Activated T-helper 17 cell treated with anti-CD3 and anti-CD28 coated beads, Interleukin-2, amount 50 U/mL, for 72 hours (primary cell): ENCODE results near the gene ENTPD8. TPM values are rescaled to one million over a fixed set of nuclear protein-coding genes. Genes with fewer than 3 reads are reported as not detected.
"Not testable (repeated sequence)": the region's sequence is repeated elsewhere in the genome, so short reads cannot be mapped to it uniquely, and the experiment has no call there.

ENCODE experiments used
- ATAC-seq: fragments of 150-1000 bp; cut with Tn5 transposase; replicated peaks from 2 replicates; pipeline ENCODE4 v1.10.0; 2021; ENCODE audit warnings: mild to moderate bottlenecking, moderate library complexity
- H3K27ac Mint-ChIP-seq: one replicate; pipeline ENCODE4 v1.8.0; 2022; ENCODE audit warnings: mixed read lengths
- H3K27me3 Mint-ChIP-seq: one replicate; pipeline ENCODE4 v1.8.0; 2022; ENCODE audit warnings: mixed read lengths
- H3K36me3 Mint-ChIP-seq: one replicate; pipeline ENCODE4 v1.8.0; 2022; ENCODE audit warnings: low read depth, mild to moderate bottlenecking, mixed read lengths
- H3K4me1 Mint-ChIP-seq: one replicate; pipeline ENCODE4 v1.8.0; 2022; ENCODE audit warnings: mixed read lengths
- H3K4me3 Mint-ChIP-seq: one replicate; pipeline ENCODE4 v1.8.0; 2022; ENCODE audit warnings: mild to moderate bottlenecking, mixed read lengths
- H3K9me3 Mint-ChIP-seq: one replicate; pipeline ENCODE4 v1.8.0; 2022; ENCODE audit warnings: mixed read lengths
- total RNA-seq, 2 donors: library from RNA; stranded (reverse); gene quantifications; one replicate each; pipeline ENCODE4 v1.2.3, GENCODE V29; 2022

Gene ENTPD8
- total RNA-seq, 2 donors from 2014 or later: not detected

DNA sequence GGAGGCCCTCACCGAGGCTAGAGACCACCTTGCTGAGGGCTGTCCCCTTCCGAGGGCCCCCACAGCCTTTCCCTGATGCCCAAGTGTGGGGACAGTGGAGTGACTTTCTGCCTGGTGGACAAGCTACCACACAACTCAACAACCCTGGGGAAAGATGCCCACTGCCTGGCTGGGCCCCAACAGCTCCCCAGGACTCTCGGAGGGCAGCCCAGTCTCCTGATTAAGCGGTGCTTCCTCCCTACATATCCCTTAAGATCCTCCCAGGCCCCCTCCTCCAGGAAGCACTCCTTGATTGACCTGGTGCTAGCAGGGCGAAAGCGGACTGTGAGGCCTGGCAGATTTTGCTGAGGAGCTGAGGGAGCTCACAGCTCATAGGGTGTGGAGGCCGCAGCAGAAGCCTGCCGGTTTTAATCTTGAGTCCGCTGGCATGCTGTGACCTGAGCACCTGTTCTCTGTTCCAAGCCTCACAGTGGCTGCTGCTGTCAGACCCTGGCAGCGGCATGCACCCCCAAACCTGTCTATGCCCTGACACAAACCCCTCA is 15.8 kb upstream of the ENTPD8 start:
- Mint-ChIP-seq H3K4me1 (no peaks in the 10 kb centered on the region), H3K36me3 (peaks cover 14% of the 10 kb centered on the region), H3K9me3 (no peaks in the 10 kb centered on the region), H3K4me3 (no peak overlapping the region), H3K27ac (no peak overlapping the region), H3K27me3 (no peaks in the 10 kb centered on the region)
- no peak for ATAC-seq

DNA sequence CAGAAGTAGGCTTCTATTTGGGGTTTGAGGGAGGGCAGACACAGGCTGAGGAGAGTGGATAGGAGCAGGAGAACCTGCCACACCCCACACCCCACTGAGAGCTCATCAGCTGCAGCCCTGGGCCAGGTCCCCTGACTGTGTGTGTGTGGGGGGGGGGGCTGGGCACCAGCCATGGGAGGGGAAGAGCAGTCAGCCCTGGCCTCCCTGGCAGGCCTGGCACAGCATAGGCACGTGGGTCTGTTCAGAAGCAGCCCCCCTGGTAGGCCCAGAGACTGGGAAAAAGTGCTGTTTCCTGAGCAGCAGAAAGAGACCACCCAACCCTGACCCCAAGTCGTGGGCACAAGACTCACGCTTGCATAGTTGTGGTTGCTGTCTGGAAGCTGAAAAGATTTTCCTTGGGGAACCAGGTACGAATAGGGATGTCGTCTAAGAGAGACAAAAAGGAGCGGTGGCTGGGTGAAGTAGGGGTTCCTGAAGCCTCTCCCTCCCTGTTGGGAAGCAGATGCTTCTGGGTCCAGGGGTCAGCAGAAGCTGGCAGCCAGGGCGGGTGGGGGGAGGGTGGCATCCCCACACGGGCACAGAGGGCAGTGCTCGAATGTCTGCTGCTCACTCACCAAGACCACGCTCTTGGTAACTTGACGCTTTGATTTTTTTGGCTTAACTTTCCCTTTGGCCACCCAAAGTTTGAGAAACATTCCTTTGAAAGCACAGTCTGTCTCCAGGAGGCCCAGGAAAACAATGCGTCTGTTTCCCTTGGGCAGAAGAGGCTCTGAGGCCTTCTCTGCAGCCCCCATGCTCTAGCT is 15.1 kb upstream of the ENTPD8 start:
- Mint-ChIP-seq H3K9me3 (no peaks in the 10 kb centered on the region), H3K27ac (no peak overlapping the region), H3K27me3 (no peaks in the 10 kb centered on the region), H3K4me3 (no peak overlapping the region), H3K4me1 (no peaks in the 10 kb centered on the region), H3K36me3 (peaks cover 14% of the 10 kb centered on the region)
- ATAC-seq: no peak

DNA sequence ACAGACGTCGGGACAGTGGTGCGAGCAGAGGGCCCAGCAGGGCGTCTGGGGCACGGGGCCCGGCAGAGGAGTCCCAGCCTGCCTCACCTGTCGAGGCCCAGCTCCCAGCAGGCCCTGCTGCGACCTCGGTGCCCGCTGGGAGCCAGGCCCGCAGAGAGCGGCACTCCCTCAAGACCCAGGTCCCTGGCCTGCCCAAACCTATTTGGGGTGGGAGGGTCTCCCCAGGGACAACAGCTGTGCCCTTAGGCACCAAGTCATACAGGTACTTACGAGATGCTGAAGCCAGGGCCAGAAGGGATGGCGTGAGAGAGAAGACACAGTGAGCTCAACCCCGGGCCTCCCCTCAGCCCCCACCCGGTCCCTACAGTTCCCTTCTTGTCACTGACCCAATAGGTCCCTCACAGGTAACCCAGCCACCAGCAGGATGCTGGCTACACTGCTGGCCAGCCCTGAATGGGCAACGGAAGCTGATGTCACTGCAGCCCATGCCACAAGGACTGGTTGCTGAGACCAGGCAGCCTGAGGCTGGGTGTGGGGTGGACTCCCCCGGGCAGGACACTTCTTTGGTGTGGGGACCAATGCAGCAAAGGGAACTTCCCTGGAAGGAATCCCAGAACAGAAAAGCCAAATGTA is 14.3 kb upstream of the ENTPD8 start:
- ATAC-seq: no peak
- H3K4me3 Mint-ChIP-seq: no peak overlapping the region
- H3K27ac Mint-ChIP-seq: no peak overlapping the region
- H3K9me3 Mint-ChIP-seq: no peaks in the 10 kb centered on the region
- H3K36me3 Mint-ChIP-seq: peaks cover 14% of the 10 kb centered on the region
- no peaks in the 10 kb centered on the region for H3K27me3 Mint-ChIP-seq
- no peaks in the 10 kb centered on the region for H3K4me1 Mint-ChIP-seq

DNA sequence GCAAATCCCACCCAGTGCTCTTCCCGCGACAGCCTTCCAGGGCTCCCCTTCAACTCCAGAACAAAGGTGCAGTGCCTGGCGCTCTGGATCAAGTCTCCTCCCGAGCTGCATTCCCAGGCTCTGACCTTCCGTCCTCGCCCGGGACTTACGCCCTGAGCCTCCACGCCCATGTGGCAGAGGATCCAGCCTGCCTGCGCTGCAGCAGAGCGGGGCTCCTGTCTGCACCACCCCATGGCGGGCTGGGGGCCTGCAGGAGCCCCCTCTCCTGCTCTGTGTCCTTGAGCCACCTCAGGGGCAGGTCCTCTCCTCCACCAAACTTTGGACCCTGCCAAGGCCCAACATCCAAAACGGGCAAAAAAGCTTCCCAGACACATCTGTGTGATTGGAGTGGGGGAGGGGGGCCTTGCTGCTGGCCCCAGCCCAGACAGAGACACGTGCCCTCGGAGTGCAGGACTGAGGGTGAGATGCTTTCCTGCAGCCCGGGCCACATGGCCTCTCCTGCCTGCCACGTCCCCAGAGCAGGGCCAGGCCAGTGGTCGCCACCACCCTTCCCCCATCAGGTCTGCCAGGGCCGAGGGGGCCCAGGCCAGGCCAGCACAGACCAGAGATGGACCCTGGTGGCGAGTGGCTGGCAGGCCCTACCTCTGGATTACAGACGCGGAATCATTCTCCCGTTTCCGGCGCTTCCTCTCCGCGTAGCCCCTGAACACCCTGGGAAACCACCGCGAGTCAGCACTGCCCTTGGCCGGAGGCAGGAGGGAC is 13.6 kb upstream of the ENTPD8 start:
- Mint-ChIP-seq H3K4me3 (peak overlapping the region; percentile 30), H3K4me1 (no peaks in the 10 kb centered on the region), H3K36me3 (peaks cover 14% of the 10 kb centered on the region), H3K9me3 (no peaks in the 10 kb centered on the region), H3K27ac (no peak overlapping the region), H3K27me3 (no peaks in the 10 kb centered on the region)
- no peak for ATAC-seq

DNA sequence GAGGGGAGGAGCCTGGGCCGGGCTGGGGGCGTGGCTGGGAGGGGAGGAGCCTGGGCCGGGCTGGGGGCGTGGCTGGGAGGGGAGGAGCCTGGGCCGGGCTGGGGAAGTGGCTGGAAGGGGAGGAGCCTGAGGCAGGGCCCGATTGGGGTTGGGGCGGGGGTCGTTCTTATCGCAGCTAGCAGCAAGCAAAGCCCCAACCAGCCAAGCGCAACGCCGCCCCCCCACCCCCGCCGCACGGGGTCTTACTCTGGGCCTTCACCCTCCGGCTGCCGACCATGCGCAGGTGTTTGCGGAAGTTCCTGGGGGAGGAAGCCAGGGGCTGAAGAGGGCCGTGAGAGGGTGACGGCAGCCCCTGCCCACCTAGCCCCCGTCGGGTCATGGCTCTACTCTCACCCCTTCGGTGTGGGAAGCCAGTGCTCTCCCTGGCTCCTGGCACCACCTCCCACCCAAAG is 13.0 kb upstream of the ENTPD8 start:
- Mint-ChIP-seq H3K4me1 (no peaks in the 10 kb centered on the region), H3K9me3 (no peaks in the 10 kb centered on the region), H3K4me3 (peak overlapping the region; percentile 30), H3K27me3 (no peaks in the 10 kb centered on the region), H3K36me3 (peaks cover 14% of the 10 kb centered on the region), H3K27ac (no peak overlapping the region)
- ATAC-seq: peak; percentile 33

DNA sequence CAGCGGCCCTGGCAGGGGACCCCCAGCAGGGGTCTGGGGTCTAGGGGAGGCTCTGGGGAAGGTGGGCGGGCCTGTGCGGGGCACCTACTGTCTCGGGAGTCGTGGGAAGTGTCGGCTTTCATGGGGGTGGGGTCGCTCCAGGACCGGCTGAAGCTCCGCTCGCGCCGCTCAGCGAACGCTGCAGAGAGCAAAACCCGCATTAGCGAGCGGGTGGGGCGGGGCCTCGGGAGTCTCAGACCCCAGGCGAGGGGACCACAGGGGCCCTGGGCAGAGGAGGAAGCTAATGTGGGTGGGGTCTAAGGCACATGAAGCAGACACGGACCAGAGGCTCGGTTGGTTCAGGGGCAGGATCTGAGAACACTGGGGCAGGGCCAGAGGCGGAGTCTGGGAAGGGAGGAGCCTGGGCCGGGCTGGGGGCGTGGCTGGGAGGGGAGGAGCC is 12.5 kb upstream of the ENTPD8 start:
- Mint-ChIP-seq H3K27me3 (no peaks in the 10 kb centered on the region), H3K36me3 (peaks cover 14% of the 10 kb centered on the region), H3K4me3 (no peak overlapping the region), H3K27ac (no peak overlapping the region), H3K4me1 (no peaks in the 10 kb centered on the region), H3K9me3 (no peaks in the 10 kb centered on the region)
- ATAC-seq: peak; percentile 75

DNA sequence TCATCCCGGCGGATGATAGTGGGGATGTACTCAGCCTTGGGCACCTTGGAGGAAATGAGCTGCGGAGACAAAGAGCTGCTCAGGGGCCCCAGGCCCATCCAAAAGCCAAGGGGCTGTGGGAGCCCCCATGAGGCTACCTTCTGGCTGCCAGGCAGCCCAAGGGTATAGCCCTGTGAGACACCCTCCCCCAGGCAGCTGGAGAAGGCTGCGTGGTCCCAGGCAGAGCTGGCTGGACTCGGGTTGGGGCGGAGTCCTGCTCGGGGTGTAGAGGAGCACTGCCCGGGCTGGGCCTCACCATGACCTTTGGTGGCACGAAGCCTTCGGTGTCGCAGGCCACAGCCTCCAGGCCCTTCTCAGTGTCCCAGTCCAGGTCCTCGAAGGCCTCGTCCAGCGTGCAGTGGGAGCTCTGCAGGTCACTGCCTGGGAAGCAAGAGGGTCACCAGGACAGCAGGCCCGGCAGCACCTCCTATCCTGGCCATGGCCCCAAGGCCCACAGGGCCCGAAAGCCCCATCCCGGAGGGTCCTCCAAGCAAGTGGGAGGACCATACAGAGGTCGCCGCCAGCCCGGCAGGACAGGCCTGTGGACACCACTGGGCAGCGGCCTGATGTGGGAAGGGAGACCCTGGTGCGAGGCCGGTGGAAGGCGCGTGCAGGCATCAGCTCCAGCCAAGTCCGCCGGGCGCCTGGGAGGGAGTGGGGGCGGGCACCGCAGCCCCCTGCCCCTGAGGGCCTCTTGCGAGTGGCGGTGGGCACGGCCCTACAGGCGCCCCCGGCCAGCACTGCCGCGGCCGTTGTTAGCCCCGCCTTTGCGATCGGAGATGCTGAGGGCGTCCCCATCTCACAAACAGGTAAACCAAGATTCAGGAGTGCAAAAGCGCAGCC is 11.8 kb upstream of the ENTPD8 start:
- H3K4me1 Mint-ChIP-seq: no peaks in the 10 kb centered on the region
- H3K27ac Mint-ChIP-seq: no peak overlapping the region

DNA sequence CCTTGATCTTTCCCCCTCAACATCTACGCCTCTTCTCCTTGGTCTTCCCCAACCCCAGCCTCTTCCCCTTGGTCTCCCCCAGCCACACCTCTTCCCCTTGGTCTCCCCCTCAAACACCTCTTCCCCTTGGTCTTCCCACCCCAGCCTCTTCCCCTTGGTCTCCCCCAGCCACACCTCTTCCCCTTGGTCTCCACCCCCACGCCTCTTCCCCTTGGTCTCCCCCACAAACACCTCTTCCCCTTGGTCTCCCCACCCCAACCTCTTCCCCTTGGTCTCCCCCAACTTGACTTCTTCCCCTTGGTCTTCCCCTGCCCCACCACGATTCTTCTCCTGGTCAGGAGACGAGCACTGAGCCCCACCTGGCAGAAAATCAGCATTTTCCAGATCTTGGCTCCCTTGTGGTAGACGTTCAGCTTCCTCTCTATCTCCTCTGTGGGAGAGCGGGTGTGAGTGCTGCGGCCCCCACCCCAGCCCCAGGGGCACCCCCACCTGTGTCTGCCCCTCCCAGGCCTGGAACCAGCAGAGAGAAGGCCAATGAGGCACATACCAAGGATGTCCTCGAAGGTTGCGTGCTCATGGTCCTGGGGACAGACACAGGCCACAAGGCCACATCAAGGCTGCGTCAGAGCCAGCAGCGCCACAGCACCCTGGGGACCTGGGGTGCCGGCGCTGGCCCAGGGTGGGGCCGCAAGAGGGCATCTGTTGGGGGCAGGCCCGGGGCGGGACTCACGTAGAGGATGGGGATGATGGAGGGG is 11.0 kb upstream of the ENTPD8 start:
- H3K27me3 Mint-ChIP-seq: no peaks in the 10 kb centered on the region
- no peak for ATAC-seq
- peak overlapping the region; percentile 39 for H3K4me3 Mint-ChIP-seq
- peaks cover 14% of the 10 kb centered on the region for H3K36me3 Mint-ChIP-seq
- H3K9me3 Mint-ChIP-seq: no peaks in the 10 kb centered on the region
- H3K27ac Mint-ChIP-seq: no peak overlapping the region
- peaks cover under 1% of the 10 kb centered on the region for H3K4me1 Mint-ChIP-seq

More for the DNA sequence above, 11.8 kb upstream of the ENTPD8 start:
- Mint-ChIP-seq H3K27me3 (no peaks in the 10 kb centered on the region), H3K36me3 (peaks cover 14% of the 10 kb centered on the region), H3K4me3 (no peak overlapping the region), H3K9me3 (no peaks in the 10 kb centered on the region)
- ATAC-seq: no peak

DNA sequence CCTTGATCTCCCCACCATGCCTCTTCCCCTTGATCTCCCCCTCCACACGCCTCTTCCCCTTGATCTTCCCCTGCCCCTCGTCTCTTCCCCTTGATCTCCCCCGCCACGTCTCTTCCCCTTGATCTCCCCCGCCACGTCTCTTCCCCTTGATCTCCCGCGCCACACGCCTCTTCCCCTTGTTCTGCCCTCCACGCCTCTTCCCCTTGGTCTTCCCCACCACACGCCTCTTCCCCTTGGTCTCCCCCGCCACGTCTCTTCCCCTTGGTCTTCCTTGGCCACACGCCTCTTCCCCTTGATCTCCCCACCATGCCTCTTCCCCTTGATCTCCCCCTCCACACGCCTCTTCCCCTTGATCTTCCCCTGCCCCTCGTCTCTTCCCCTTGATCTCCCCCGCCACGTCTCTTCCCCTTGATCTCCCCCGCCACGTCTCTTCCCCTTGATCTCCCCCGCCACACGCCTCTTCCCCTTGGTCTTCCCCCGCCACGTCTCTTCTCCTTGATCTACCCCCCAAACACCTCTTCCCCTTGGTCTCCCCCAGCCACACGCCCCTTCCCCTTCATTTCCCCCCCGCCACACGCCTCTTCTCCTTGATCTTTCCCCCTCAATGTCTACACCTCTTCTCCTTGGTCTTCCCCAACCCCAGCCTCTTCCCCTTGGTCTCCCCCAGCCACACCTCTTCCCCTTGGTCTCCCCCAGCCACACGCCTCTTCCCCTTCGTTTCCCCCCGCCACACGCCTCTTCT is 10.3 kb upstream of the ENTPD8 start:
- Mint-ChIP-seq H3K27ac (peak overlapping the region; percentile 43), H3K4me3 (peak overlapping the region; percentile 39)
- not testable (repeated sequence) for ATAC-seq, H3K4me1 Mint-ChIP-seq, H3K36me3 Mint-ChIP-seq, H3K9me3 Mint-ChIP-seq, H3K27me3 Mint-ChIP-seq

DNA sequence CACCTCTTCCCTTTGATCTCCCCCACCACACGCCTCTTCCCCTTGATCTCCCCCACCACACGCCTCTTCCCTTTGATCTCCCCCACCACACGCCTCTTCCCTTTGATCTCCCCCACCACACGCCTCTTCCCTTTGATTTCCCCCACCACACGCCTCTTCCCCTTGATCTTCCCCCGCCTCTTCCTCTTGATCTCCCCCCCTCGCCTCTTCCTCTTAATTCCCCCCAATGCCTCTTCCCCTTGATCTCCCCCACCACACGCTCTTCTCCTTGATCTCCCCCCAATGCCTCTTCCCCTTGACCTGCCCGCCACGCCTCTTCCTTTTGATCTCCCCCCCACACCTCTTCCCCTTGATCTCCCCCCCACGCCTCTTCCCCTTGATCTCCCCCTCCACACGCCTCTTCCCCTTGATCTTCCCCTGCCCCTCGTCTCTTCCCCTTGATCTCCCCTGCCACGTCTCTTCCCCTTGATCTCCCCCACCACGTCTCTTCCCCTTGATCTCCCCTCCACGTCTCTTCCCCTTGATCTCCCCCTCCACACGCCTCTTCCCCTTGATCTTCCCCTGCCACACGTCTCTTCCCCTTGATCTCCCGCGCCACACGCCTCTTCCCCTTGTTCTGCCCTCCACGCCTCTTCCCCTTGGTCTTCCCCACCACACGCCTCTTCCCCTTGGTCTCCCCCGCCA is 9.5 kb upstream of the ENTPD8 start:
- H3K36me3 Mint-ChIP-seq, H3K9me3 Mint-ChIP-seq, ATAC-seq, H3K4me1 Mint-ChIP-seq, H3K27me3 Mint-ChIP-seq: not testable (repeated sequence)
- Mint-ChIP-seq H3K4me3 (peak overlapping the region; percentile 10), H3K27ac (peak overlapping the region; percentile 43)

DNA sequence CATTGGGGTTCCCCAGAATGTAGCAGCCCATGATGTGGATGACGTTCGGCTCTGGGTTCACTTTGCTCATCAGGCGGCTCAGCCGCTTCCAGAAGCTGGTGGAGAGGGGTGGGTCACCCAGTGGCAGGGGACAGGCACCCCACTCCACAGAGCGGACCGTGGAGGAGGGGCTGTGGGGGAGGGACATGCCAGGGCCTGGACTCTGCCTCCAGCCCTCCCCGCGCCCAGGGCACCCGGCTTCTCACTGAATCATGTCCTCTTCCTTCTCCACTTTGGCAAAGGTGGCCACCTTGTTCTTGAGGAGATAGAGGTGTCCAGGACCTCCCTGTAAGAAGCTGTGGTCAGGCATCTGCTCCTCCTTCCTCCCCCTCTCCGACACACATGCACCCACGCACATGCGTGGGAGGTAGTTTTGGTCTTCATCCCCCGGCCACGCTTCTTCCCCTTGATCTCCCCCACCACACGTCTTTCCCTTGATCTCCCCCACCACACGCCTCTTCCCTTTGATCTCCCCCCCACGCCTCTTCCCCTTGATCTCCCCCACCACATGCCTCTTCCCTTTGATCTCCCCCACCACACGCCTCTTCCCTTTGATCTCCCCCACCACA is 8.9 kb upstream of the ENTPD8 start:
- Mint-ChIP-seq H3K27ac (no peak overlapping the region), H3K4me3 (no peak overlapping the region), H3K27me3 (no peaks in the 10 kb centered on the region), H3K4me1 (peaks cover 9% of the 10 kb centered on the region), H3K36me3 (no peaks in the 10 kb centered on the region), H3K9me3 (no peaks in the 10 kb centered on the region)
- ATAC-seq: no peak
